Measurements from ENCODE around the gene C4orf17. TPM values are rescaled to one million over a fixed set of nuclear protein-coding genes. Genes with fewer than 3 reads are reported as not detected.

Gene C4orf17
- total RNA-seq, 2 experiments from 2014 or later = not detected

DNA sequence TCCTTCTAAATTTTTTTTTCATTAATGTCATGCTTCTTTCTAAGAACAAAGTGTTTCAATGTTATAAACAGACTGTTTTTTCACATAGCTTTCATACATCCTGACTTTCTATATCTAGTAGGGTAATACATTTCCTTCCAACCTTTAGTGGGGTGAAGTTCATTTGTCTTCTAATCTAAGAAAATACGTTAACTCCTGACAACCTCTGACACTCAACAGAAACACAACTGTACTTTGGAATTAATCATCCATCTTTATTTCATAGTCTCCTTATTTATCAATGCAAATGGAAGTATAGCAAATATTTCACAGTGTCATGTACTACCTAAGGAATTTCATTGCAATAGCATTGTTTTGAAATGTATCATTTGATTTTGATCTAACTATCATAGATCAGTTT lies 61.1 kb downstream of the C4orf17 start:
- intact Hi-C loops (cut with micrococcal nuclease; ENCODE audit: unreplicated experiment) = no loop called here
- POLR2A ChIA-PET = interaction anchor here (1.8 kb wide), 1 partner anchor 8 kb away, joined by 7 read pairs; the partner anchor contains the start of gene TRMT10A

DNA sequence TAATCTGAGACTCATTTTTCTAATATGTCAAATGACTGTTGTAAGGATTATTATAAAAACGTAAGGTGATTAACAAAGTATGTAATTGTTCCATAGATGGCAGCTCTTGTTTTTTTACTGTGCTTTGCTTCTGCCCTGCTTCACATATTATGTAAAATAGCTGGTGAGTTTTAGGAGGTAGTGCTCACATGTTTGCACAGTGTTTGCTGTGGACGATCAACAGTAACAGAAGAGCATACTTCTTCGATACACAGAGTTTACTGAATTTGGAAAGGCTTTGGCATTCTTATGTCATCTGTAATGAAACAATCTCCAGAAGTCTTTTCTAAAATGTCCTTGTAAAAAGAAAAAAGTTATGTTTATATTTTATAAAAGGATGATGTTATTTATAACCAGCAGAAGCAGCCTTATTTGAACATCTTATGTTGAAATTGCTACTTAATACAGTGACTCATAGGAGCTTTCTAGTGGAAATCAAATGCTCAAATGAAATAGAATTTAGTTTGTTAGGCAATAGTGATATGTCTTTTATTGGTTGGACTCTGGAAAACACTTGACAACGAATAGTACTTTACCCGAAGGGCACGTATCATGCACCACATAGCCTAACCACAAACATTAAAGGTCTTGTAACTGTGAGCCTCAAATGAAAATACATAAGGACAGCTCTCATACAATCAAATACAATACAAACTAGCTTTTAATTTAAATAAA lies 61.9 kb downstream of the C4orf17 start:
- Histone ChIP-seq H3K9me3 (ENCODE audit: low read length) (no peaks in the 10 kb centered on the region), H2AFZ (ENCODE audit: low read length) (no peak overlapping the region), H3K27ac (ENCODE audit: low read depth, low read length, poor library complexity, severe bottlenecking) (no peak overlapping the region), H3K4me3 (ENCODE audit: low read depth, low read length, poor library complexity, severe bottlenecking) (no peak overlapping the region), H3K36me3 (ENCODE audit: insufficient read depth, low read length) (no peaks in the 10 kb centered on the region), H3K79me2 (ENCODE audit: insufficient read depth, low read depth, low read length) (no peaks in the 10 kb centered on the region), H4K20me1 (ENCODE audit: insufficient read depth, low read length) (no peaks in the 10 kb centered on the region), H3K4me1 (ENCODE audit: insufficient read depth, low read length, poor library complexity, severe bottlenecking) (peaks cover 8% of the 10 kb centered on the region), H3K9me2 (ENCODE audit: insufficient read depth, low read length) (no peaks in the 10 kb centered on the region), H3K4me2 (ENCODE audit: low read length) (no peak overlapping the region)
- POLR2A ChIA-PET = interaction anchor here (0.6 to 1.8 kb wide), 5 partner anchors 9 to 317 kb away, joined by 3 to 7 read pairs (median 4); partner anchors contain the start of gene TRMT10A
- BruUV-seq (replicated peaks) = no TSS peak
- CTCF ChIA-PET (ENCODE audit: unreplicated experiment) = no interaction called here
- intact Hi-C loops (cut with micrococcal nuclease; ENCODE audit: unreplicated experiment) = no loop called here
- TF ChIP-seq, protein P1, sequence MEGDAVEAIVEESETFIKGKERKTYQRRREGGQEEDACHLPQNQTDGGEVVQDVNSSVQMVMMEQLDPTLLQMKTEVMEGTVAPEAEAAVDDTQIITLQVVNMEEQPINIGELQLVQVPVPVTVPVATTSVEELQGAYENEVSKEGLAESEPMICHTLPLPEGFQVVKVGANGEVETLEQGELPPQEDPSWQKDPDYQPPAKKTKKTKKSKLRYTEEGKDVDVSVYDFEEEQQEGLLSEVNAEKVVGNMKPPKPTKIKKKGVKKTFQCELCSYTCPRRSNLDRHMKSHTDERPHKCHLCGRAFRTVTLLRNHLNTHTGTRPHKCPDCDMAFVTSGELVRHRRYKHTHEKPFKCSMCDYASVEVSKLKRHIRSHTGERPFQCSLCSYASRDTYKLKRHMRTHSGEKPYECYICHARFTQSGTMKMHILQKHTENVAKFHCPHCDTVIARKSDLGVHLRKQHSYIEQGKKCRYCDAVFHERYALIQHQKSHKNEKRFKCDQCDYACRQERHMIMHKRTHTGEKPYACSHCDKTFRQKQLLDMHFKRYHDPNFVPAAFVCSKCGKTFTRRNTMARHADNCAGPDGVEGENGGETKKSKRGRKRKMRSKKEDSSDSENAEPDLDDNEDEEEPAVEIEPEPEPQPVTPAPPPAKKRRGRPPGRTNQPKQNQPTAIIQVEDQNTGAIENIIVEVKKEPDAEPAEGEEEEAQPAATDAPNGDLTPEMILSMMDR (conservative IDR thresholded peaks at IDR 0.05; ENCODE audit: low read length) = no peak
- TF ChIP-seq EZH2phosphoT487 (IDR thresholded peaks at IDR 0.05; ENCODE audit: borderline replicate concordance, low read depth, low read length) = no peak
- DNase-seq (ENCODE audit: low spot score) = no peak

More for the DNA sequence above, 61.1 kb downstream of the C4orf17 start:
- no peaks in the 10 kb centered on the region for H3K9me3 ChIP-seq (ENCODE audit: low read length)
- H3K79me2 ChIP-seq (ENCODE audit: insufficient read depth, low read depth, low read length) = no peaks in the 10 kb centered on the region
- H3K4me2 ChIP-seq (ENCODE audit: low read length) = no peak overlapping the region
- no peak for DNase-seq (ENCODE audit: low spot score)
- H3K9me2 ChIP-seq (ENCODE audit: insufficient read depth, low read length) = no peaks in the 10 kb centered on the region
- no peaks in the 10 kb centered on the region for H4K20me1 ChIP-seq (ENCODE audit: insufficient read depth, low read length)
- H3K4me1 ChIP-seq (ENCODE audit: insufficient read depth, low read length, poor library complexity, severe bottlenecking) = peaks cover 8% of the 10 kb centered on the region
- no peak overlapping the region for H3K4me3 ChIP-seq (ENCODE audit: low read depth, low read length, poor library complexity, severe bottlenecking)
- no TSS peak for BruUV-seq (replicated peaks)
- no peak for TF ChIP-seq EZH2phosphoT487 (IDR thresholded peaks at IDR 0.05; ENCODE audit: borderline replicate concordance, low read depth, low read length)
- no peak overlapping the region for H3K27ac ChIP-seq (ENCODE audit: low read depth, low read length, poor library complexity, severe bottlenecking)
- CTCF ChIA-PET (ENCODE audit: unreplicated experiment) = no interaction called here
- H2AFZ ChIP-seq (ENCODE audit: low read length) = no peak overlapping the region
- H3K36me3 ChIP-seq (ENCODE audit: insufficient read depth, low read length) = no peaks in the 10 kb centered on the region

DNA sequence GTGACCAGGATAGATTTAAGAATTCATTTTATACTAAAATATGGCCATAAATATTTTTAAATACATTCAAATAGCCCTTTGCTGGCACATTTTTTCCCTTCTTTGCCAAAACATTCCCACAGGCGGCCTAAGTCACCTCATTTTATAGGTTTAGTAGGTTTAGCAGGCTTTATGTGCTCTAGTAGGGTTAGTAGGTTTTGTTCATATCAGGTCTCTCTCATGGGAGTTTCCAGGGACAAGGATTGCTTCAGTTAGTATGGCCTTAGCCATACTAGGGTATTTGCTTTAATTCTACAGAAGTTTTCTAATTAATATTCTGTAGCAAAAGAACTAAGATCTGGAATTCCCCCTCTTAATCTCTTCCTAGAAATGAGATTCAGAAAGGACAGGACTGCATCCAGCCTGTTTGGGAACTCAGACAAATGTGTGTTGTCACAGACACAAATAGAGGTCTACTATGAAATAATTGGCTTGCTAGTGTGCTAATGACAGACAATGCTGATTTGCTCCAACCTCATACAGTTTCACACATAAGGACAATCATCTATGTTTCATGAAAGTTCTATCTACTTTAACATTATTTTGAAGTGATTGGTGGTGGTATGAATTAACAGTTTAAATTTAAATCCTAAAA lies 63.0 kb downstream of the C4orf17 start:
- H3K36me3 ChIP-seq (ENCODE audit: insufficient read depth, low read length) = no peaks in the 10 kb centered on the region
- ChIA-PET CTCF (ENCODE audit: unreplicated experiment) (no interaction called here), POLR2A (interaction anchor here (0.7 to 1.8 kb wide), 4 partner anchors 10 to 316 kb away, joined by 3 to 7 read pairs (median 4); partner anchors contain the start of gene TRMT10A)
- no peak for DNase-seq (ENCODE audit: low spot score)
- no peaks in the 10 kb centered on the region for H3K9me2 ChIP-seq (ENCODE audit: insufficient read depth, low read length)
- H3K4me1 ChIP-seq (ENCODE audit: insufficient read depth, low read length, poor library complexity, severe bottlenecking) = peaks cover 8% of the 10 kb centered on the region
- H4K20me1 ChIP-seq (ENCODE audit: insufficient read depth, low read length) = no peaks in the 10 kb centered on the region
- no peak overlapping the region for H3K4me3 ChIP-seq (ENCODE audit: low read depth, low read length, poor library complexity, severe bottlenecking)
- H3K79me2 ChIP-seq (ENCODE audit: insufficient read depth, low read depth, low read length) = no peaks in the 10 kb centered on the region
- H3K27ac ChIP-seq (ENCODE audit: low read depth, low read length, poor library complexity, severe bottlenecking) = no peak overlapping the region
- intact Hi-C loops (cut with micrococcal nuclease; ENCODE audit: unreplicated experiment) = no loop called here
- no peak overlapping the region for H3K4me2 ChIP-seq (ENCODE audit: low read length)
- H3K9me3 ChIP-seq (ENCODE audit: low read length) = no peaks in the 10 kb centered on the region
- no TSS peak for BruUV-seq (replicated peaks)
- no peak overlapping the region for H2AFZ ChIP-seq (ENCODE audit: low read length)
- TF ChIP-seq, protein P1 (conservative IDR thresholded peaks at IDR 0.05; ENCODE audit: low read length) = no peak
- TF ChIP-seq EZH2phosphoT487 (IDR thresholded peaks at IDR 0.05; ENCODE audit: borderline replicate concordance, low read depth, low read length) = no peak
